GM18508 (cell line): Measurements from ENCODE around the gene SHROOM3.
"Not testable (repeated sequence)": the region's sequence is repeated elsewhere in the genome, so short reads cannot be mapped to it uniquely, and the experiment has no call there.

Experiments used
- ATAC-seq: cut with Tn5 transposase; IDR thresholded peaks from one replicate; pipeline ENCODE4 v1.9.1; 2021; ENCODE audit warnings: moderate number of reproducible peaks; ENCODE audit not compliant: insufficient read depth, unreplicated experiment

Gene SHROOM3

GRCh38 chr4:76706581-76706980 lies 271.6 kb downstream of the SHROOM3 start:
- ATAC-seq = no peak

GRCh38 chr4:76708971-76709771 lies 274.1 kb downstream of the SHROOM3 start:
- no peak for ATAC-seq

GRCh38 chr4:76709772-76710090 lies 274.7 kb downstream of the SHROOM3 start:
- ATAC-seq = no peak

- no peak for ATAC-seq
Observed at GRCh38 chr4:76712564-76712963, 277.5 kb downstream of the SHROOM3 start.

GRCh38 chr4:76714226-76714625 lies 279.2 kb downstream of the SHROOM3 start:
- no peak for ATAC-seq

- ATAC-seq = no peak
Observed at GRCh38 chr4:76716020-76716419, 281.0 kb downstream of the SHROOM3 start.

GRCh38 chr4:76716658-76717057 lies 281.6 kb downstream of the SHROOM3 start:
- no peak for ATAC-seq

GRCh38 chr4:76717431-76717830 lies 282.4 kb downstream of the SHROOM3 start:
- ATAC-seq = no peak

GRCh38 chr4:76718021-76718420 lies 283.0 kb downstream of the SHROOM3 start:
- no peak for ATAC-seq

- no peak for ATAC-seq
Observed at GRCh38 chr4:76718831-76719230, 283.8 kb downstream of the SHROOM3 start.

- no peak for ATAC-seq
Observed at GRCh38 chr4:76720121-76720520, 285.1 kb downstream of the SHROOM3 start.

GRCh38 chr4:76722146-76722545 lies 287.1 kb downstream of the SHROOM3 start:
- not testable (repeated sequence) for ATAC-seq

- no peak for ATAC-seq
Observed at GRCh38 chr4:76722838-76723237, 287.8 kb downstream of the SHROOM3 start.

- ATAC-seq = peak; percentile 81
Observed at GRCh38 chr4:76723373-76723772, 288.3 kb downstream of the SHROOM3 start.

- no peak for ATAC-seq
Observed at GRCh38 chr4:76723924-76724323, 288.9 kb downstream of the SHROOM3 start.

- ATAC-seq = no peak
Observed at GRCh38 chr4:76725039-76725438, 290.0 kb downstream of the SHROOM3 start.

- ATAC-seq = no peak
Observed at GRCh38 chr4:76726176-76726575, 291.1 kb downstream of the SHROOM3 start.

- ATAC-seq = no peak
Observed at GRCh38 chr4:76726631-76727030, 291.6 kb downstream of the SHROOM3 start.

- not testable (repeated sequence) for ATAC-seq
Observed at GRCh38 chr4:76727934-76728333, 292.9 kb downstream of the SHROOM3 start.

GRCh38 chr4:76729460-76729859 lies 294.4 kb downstream of the SHROOM3 start:
- ATAC-seq = peak; percentile 80

GRCh38 chr4:76729980-76730379 lies 295.0 kb downstream of the SHROOM3 start:
- no peak for ATAC-seq

- no peak for ATAC-seq
Observed at GRCh38 chr4:76732246-76732645, 297.2 kb downstream of the SHROOM3 start.
